CD8-positive, alpha-beta memory T cell (primary cell): ENCODE data around the gene CPNE4. TPM values are rescaled to one million over a fixed set of nuclear protein-coding genes. Genes with fewer than 3 reads are reported as not detected.

Experiments
- CTCF ChIA-PET: fragments of 350-600 bp; sonication (Branson Sonifier 250); formaldehyde crosslinking; loops from one replicate; lab custom pipeline; 2021; ENCODE audit warnings: antibody characterized with exemption; lab: Charles Lee
- POLR2A ChIA-PET: fragments of 350-600 bp; sonication (Branson Sonifier 250); formaldehyde crosslinking; loops from one replicate; lab custom pipeline; 2021; ENCODE audit warnings: antibody characterized with exemption; lab: Charles Lee
- DNase-seq, 5 donors: peaks; one replicate each; pipeline versions ENCODE4 v3.0.0 to v3.0.0-alpha.2; 2020 to 2022; ENCODE audit warnings: mixed read lengths in 1 of 5
- H3K27ac ChIP-seq: one replicate; pipeline ENCODE4 v1.7.0; 2013; ENCODE audit warnings: low read depth, mild to moderate bottlenecking, low read length, moderate library complexity
- H3K27me3 ChIP-seq: 2 replicates; pipeline ENCODE4 v1.7.0; 2013; ENCODE audit warnings: low read length, mild to moderate bottlenecking; ENCODE audit not compliant: insufficient read depth, poor library complexity, severe bottlenecking
- H3K36me3 ChIP-seq: 2 replicates; pipeline ENCODE4 v1.7.0; 2013; ENCODE audit warnings: mild to moderate bottlenecking, low read length, moderate library complexity; ENCODE audit not compliant: insufficient read depth
- H3K4me1 ChIP-seq: 2 replicates; pipeline ENCODE4 v1.7.0; 2013; ENCODE audit warnings: mild to moderate bottlenecking, low read length, moderate library complexity; ENCODE audit not compliant: insufficient read depth
- H3K4me3 ChIP-seq: 2 replicates; pipeline ENCODE4 v1.7.0; 2013; ENCODE audit warnings: mild to moderate bottlenecking, low read length
- H3K9me3 ChIP-seq: 2 replicates; pipeline ENCODE4 v1.7.0; 2013; ENCODE audit warnings: mild to moderate bottlenecking, low read length
- H3K27ac Mint-ChIP-seq, 8 donors: one replicate each; pipeline ENCODE4 v1.8.0; 2020 to 2021; ENCODE audit warnings: mixed read lengths in 8 of 8, mild to moderate bottlenecking in 6 of 8, inconsistent platforms in 3 of 8, moderate library complexity in 3 of 8
- H3K27me3 Mint-ChIP-seq, 2 donors: one replicate each; pipeline ENCODE4 v1.8.0; 2020 to 2021; ENCODE audit warnings: mixed read lengths in 2 of 2, mild to moderate bottlenecking in 1 of 2, moderate library complexity in 1 of 2
- H3K36me3 Mint-ChIP-seq, 3 donors: one replicate each; pipeline ENCODE4 v1.8.0; 2020 to 2021; ENCODE audit warnings: mixed read lengths in 3 of 3, inconsistent platforms in 1 of 3, mild to moderate bottlenecking in 1 of 3
- H3K4me1 Mint-ChIP-seq, 3 donors: one replicate each; pipeline ENCODE4 v1.8.0; 2020 to 2021; ENCODE audit warnings: mixed read lengths in 3 of 3, inconsistent platforms in 1 of 3, mild to moderate bottlenecking in 1 of 3
- H3K4me3 Mint-ChIP-seq, 7 donors: one replicate each; pipeline ENCODE4 v1.8.0; 2020 to 2021; ENCODE audit warnings: mixed read lengths in 7 of 7, mild to moderate bottlenecking in 6 of 7, moderate library complexity in 4 of 7, inconsistent platforms in 2 of 7
- H3K9me3 Mint-ChIP-seq, 5 donors: one replicate each; pipeline ENCODE4 v1.8.0; 2020 to 2022; ENCODE audit warnings: mixed read lengths in 5 of 5, mild to moderate bottlenecking in 3 of 5, moderate library complexity in 2 of 5, inconsistent platforms in 1 of 5
- polyA plus RNA-seq: library from polyadenylated mRNA; unstranded; fragments of 300-500 nt; fragmentation: Illumina TruSeq; gene quantifications from one replicate; pipeline ENCODE4 v1.2.3, GENCODE V29; 2021
- total RNA-seq, 2 experiments: library from RNA; stranded (reverse); gene quantifications; one replicate each; pipeline ENCODE4 v1.2.3, GENCODE V29; 2021

CPNE4 gene
- total and polyA plus RNA-seq, 3 experiments from 2014 or later = not detected

DNA sequence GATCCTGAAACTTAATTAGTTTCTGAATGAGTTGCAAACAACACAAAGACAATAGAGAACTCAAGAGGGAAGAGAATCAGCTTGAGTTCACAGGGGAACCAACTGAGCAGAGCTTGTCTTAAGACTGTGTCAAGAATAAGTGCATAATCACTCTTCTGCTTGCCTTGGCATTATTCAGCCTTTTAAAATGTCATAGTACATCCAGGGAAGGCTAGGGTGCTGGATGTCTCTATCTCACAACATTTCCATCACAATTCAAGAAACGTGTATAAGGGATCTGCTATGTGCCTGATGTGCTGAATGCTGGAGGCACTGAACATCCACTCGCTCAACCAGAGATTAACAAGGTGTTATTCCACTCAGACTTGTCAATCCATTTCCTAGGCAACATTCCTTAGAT lies 122.6 kb downstream of the CPNE4 start:
- Histone ChIP-seq H3K36me3 (no peaks in the 10 kb centered on the region), H3K4me3 (no peak overlapping the region), H3K9me3 (no peaks in the 10 kb centered on the region), H3K4me1 (no peaks in the 10 kb centered on the region), H3K27ac (no peak overlapping the region), H3K27me3 (no peaks in the 10 kb centered on the region)
- Mint-ChIP-seq H3K27ac (no peak overlapping the region), H3K4me1 (no peaks in the 10 kb centered on the region), H3K27me3 (peaks cover 0 to 6% of the 10 kb centered on the region in 2 donors), H3K36me3 (no peaks in the 10 kb centered on the region), H3K4me3 (no peak overlapping the region), H3K9me3 (peaks cover 0 to 2% (median 0%) of the 10 kb centered on the region in 5 donors)
- ChIA-PET CTCF (no interaction called here), POLR2A (no interaction called here)
- no peak for DNase-seq

DNA sequence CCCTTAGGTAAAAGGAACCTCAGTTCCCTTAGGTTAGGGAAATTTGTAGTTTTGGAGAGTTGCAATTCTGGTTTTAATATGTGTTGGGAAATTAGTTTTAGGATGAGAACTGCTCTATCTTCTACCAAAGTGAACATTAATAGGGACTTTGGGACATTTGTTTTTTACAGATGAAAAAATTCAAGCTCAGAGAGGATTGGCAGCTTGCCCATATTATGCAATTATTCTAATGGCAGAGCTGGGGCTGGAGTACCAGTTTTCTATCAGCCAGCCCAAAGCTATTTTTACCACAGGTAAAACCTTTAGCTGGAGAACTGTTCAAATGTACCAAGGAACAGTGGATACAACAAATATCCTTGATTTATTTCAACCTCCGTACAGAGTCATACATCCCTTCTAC lies 127.0 kb downstream of the CPNE4 start:
- Histone ChIP-seq H3K9me3 (no peaks in the 10 kb centered on the region), H3K36me3 (no peaks in the 10 kb centered on the region), H3K27ac (no peak overlapping the region), H3K27me3 (no peaks in the 10 kb centered on the region), H3K4me3 (no peak overlapping the region), H3K4me1 (no peaks in the 10 kb centered on the region)
- Mint-ChIP-seq H3K36me3 (no peaks in the 10 kb centered on the region), H3K4me3 (no peak overlapping the region), H3K9me3 (peaks cover 0 to 5% (median 0%) of the 10 kb centered on the region in 5 donors), H3K27me3 (peaks cover 0 to 2% of the 10 kb centered on the region in 2 donors), H3K27ac (no peak overlapping the region), H3K4me1 (no peaks in the 10 kb centered on the region)
- no peak for DNase-seq
- POLR2A ChIA-PET = no interaction called here
- CTCF ChIA-PET = no interaction called here

DNA sequence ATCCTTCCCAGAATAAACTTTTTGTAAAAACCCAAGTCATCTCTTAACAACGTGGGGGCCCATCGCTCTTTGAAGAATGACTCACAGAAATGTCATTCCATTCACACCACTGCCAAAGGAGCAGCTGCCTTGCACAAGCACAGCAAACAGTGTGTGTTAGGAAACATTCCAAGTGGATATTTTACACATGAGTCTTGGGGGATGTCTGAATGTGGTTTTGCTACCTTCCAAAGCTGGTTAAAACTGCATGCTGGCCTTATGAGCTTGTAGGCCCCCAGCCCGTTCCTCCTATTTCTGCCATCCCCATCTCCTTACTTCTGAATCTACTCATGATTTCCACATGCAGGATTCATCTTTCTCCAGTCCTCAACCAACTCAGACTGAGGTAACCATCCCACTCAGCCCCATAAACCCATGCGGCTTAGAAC lies 130.8 kb downstream of the CPNE4 start:
- POLR2A ChIA-PET = no interaction called here
- peaks cover 0 to 7% (median 0%) of the 10 kb centered on the region in 5 donors for H3K9me3 Mint-ChIP-seq

DNA sequence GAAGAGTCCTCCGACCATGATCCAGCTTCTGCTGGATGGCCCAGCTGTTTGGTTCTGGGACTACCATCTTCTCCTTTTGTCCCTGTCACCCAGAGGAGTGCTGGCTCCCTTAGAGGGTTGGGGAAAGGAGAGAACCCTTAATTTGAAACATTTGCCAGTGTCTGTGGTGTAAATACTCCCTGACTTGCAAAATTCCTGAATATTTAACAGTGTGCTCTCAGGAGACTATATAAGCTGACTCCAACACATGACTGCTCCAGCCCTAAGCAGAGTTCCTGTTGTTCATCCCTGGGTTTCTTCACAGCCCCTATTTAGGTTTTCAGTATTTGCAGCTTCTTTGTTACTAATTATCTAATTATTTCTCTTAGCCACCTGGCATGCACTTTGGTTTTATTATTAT lies 133.1 kb downstream of the CPNE4 start:
- Histone ChIP-seq H3K27ac (no peak overlapping the region), H3K4me3 (no peak overlapping the region), H3K9me3 (no peaks in the 10 kb centered on the region), H3K4me1 (no peaks in the 10 kb centered on the region), H3K27me3 (no peaks in the 10 kb centered on the region), H3K36me3 (no peaks in the 10 kb centered on the region)
- H3K9me3 Mint-ChIP-seq = peaks cover 0 to 7% (median 0%) of the 10 kb centered on the region in 5 donors
- H3K36me3 Mint-ChIP-seq = no peaks in the 10 kb centered on the region
- H3K4me1 Mint-ChIP-seq = no peaks in the 10 kb centered on the region
- no peak overlapping the region for H3K4me3 Mint-ChIP-seq
- ChIA-PET POLR2A (no interaction called here), CTCF (no interaction called here)
- DNase-seq = no peak
- peaks cover 0 to 2% of the 10 kb centered on the region in 2 donors for H3K27me3 Mint-ChIP-seq
- no peak overlapping the region for H3K27ac Mint-ChIP-seq

More for the DNA sequence above, 130.8 kb downstream of the CPNE4 start:
- no peak for DNase-seq
- no peak overlapping the region for H3K4me3 ChIP-seq
- H3K27me3 ChIP-seq = no peaks in the 10 kb centered on the region
- Mint-ChIP-seq H3K36me3 (no peaks in the 10 kb centered on the region), H3K27me3 (peaks cover 0 to 2% of the 10 kb centered on the region in 2 donors), H3K4me1 (no peaks in the 10 kb centered on the region), H3K4me3 (no peak overlapping the region), H3K27ac (no peak overlapping the region)
- H3K27ac ChIP-seq = no peak overlapping the region
- H3K9me3 ChIP-seq = no peaks in the 10 kb centered on the region
- H3K4me1 ChIP-seq = no peaks in the 10 kb centered on the region
- CTCF ChIA-PET = no interaction called here
- H3K36me3 ChIP-seq = no peaks in the 10 kb centered on the region

DNA sequence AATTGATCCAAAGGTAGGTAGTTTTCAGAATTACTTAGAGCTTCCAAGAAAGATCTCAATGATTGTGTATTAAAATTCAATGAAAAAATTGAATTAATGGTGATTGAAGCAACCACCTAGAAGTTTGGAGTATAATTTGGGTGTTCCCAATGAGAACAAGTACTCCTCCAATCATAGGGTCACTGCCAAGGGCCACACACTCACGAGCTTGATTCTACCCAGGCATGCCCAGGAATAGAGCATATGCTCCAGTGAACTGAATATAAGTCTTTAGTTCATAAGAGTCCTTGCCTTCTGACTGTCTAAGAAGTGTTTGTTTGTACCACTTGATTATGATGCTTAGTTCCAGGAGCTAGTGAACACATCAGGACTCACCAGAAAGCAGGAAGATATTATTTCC lies 133.9 kb downstream of the CPNE4 start:
- H3K27ac Mint-ChIP-seq = no peak overlapping the region
- Histone ChIP-seq H3K4me3 (no peak overlapping the region), H3K4me1 (no peaks in the 10 kb centered on the region), H3K27ac (no peak overlapping the region), H3K36me3 (no peaks in the 10 kb centered on the region), H3K27me3 (no peaks in the 10 kb centered on the region), H3K9me3 (no peaks in the 10 kb centered on the region)
- no peak overlapping the region for H3K4me3 Mint-ChIP-seq
- H3K27me3 Mint-ChIP-seq = peaks cover 0 to 2% of the 10 kb centered on the region in 2 donors
- H3K9me3 Mint-ChIP-seq = peaks cover 0 to 7% (median 0%) of the 10 kb centered on the region in 5 donors
- no peaks in the 10 kb centered on the region for H3K4me1 Mint-ChIP-seq
- ChIA-PET POLR2A (no interaction called here), CTCF (no interaction called here)
- DNase-seq = no peak
- H3K36me3 Mint-ChIP-seq = no peaks in the 10 kb centered on the region

DNA sequence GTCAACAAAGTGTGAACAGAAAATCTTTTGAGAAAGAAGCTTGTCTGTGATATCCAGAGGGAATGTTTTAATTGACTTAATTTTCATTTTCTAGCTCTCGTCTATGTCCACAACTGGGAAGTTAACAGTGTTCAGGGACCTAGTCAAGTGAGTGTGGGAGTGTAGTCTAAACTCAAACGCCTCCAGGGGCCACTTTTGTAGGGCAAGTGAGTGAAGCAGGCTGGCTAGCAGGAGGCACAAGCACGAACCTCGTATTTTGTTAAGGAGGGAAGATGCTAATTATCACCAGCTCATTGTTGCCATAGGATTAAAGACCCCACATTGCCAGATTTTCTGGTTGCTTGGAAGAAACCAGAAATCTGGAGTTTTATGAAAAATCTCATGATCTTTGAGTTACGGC lies 135.8 kb downstream of the CPNE4 start:
- no peak overlapping the region for H3K4me3 ChIP-seq
- H3K27me3 ChIP-seq = no peaks in the 10 kb centered on the region
- ChIA-PET CTCF (no interaction called here), POLR2A (no interaction called here)
- no peaks in the 10 kb centered on the region for H3K4me1 ChIP-seq
- Mint-ChIP-seq H3K27ac (no peak overlapping the region), H3K4me1 (no peaks in the 10 kb centered on the region), H3K4me3 (no peak overlapping the region), H3K36me3 (no peaks in the 10 kb centered on the region), H3K9me3 (peaks cover 0 to 3% (median 0%) of the 10 kb centered on the region in 5 donors), H3K27me3 (peaks cover 0 to 2% of the 10 kb centered on the region in 2 donors)
- no peak for DNase-seq
- no peaks in the 10 kb centered on the region for H3K9me3 ChIP-seq
- H3K36me3 ChIP-seq = no peaks in the 10 kb centered on the region
- H3K27ac ChIP-seq = no peak overlapping the region

DNA sequence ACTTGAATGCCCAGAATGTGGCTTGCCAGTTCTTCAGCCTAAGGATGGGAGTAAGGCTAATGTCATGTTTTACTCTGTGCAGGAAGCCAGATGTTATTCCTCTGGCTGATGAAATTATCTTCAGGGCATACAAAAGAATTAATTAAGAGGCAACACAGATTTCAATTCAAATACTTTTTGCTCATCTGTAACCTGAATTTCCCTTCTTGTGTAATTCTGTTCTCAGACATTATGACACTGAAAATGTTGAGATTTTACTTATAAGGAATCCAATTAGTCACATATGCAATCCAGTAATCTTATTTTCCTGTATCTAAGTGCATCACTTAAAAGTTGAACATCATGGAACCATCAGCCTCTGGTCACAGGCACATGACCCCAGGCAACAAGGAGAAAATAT lies 136.5 kb downstream of the CPNE4 start:
- POLR2A ChIA-PET = no interaction called here
- Mint-ChIP-seq H3K9me3 (peaks cover 0 to 3% (median 0%) of the 10 kb centered on the region in 5 donors), H3K27me3 (peaks cover 0 to 4% of the 10 kb centered on the region in 2 donors), H3K4me3 (no peak overlapping the region), H3K36me3 (no peaks in the 10 kb centered on the region), H3K27ac (no peak overlapping the region), H3K4me1 (no peaks in the 10 kb centered on the region)
- Histone ChIP-seq H3K9me3 (no peaks in the 10 kb centered on the region), H3K27me3 (no peaks in the 10 kb centered on the region), H3K4me3 (no peak overlapping the region), H3K27ac (no peak overlapping the region), H3K4me1 (no peaks in the 10 kb centered on the region), H3K36me3 (no peaks in the 10 kb centered on the region)
- DNase-seq = no peak
- CTCF ChIA-PET = no interaction called here

DNA sequence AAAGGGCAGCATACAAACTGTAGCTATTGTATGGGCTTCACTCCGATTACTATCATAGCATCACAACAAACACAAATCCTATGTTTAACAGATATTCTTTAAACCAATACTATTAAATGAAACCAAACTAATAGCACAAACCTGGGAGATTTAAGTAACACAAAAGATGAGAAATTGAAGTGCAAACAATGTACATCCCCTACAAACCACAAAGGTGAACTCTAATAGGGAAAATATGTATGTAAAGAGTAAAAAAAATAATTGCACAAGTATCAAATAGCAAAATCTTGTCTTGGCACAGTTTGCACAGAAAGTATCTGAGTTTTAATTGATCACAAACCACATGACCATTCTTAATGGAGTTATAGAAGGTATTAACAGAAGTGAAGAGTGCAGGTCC lies 138.5 kb downstream of the CPNE4 start:
- Mint-ChIP-seq H3K36me3 (no peaks in the 10 kb centered on the region), H3K4me1 (no peaks in the 10 kb centered on the region), H3K9me3 (peaks cover 0 to 5% (median 0%) of the 10 kb centered on the region in 5 donors), H3K27ac (no peak overlapping the region), H3K27me3 (peaks cover 0 to 4% of the 10 kb centered on the region in 2 donors), H3K4me3 (no peak overlapping the region)
- no peaks in the 10 kb centered on the region for H3K27me3 ChIP-seq
- H3K4me3 ChIP-seq = no peak overlapping the region
- H3K36me3 ChIP-seq = no peaks in the 10 kb centered on the region
- no peaks in the 10 kb centered on the region for H3K4me1 ChIP-seq
- ChIA-PET POLR2A (no interaction called here), CTCF (no interaction called here)
- H3K9me3 ChIP-seq = no peaks in the 10 kb centered on the region
- no peak for DNase-seq
- H3K27ac ChIP-seq = no peak overlapping the region

DNA sequence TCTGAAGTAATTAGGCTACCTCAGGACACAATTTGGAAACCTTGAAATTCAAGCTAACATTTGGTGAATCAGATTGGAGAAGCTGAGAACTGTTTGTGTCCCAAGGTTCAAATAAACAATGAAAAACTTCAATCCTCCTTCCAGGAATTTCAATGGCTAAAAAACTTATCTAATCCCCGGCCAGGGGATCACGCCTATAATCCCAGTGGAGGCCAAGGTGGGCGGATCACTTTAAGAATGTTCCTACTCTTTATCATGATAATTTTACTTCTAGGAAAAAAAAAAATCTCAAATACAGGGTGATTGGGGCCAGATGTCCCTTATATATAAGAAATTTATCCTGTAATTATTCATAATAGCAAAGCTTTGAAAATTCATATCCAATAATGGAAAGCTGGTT lies 139.0 kb downstream of the CPNE4 start:
- H3K36me3 ChIP-seq = no peaks in the 10 kb centered on the region
- H3K4me3 ChIP-seq = no peak overlapping the region
- Mint-ChIP-seq H3K4me3 (no peak overlapping the region), H3K27me3 (peaks cover 0 to 4% of the 10 kb centered on the region in 2 donors), H3K36me3 (no peaks in the 10 kb centered on the region), H3K4me1 (no peaks in the 10 kb centered on the region), H3K9me3 (peaks cover 0 to 5% (median 0%) of the 10 kb centered on the region in 5 donors), H3K27ac (no peak overlapping the region)
- no peaks in the 10 kb centered on the region for H3K27me3 ChIP-seq
- DNase-seq = no peak
- H3K9me3 ChIP-seq = no peaks in the 10 kb centered on the region
- POLR2A ChIA-PET = no interaction called here
- no peaks in the 10 kb centered on the region for H3K4me1 ChIP-seq
- H3K27ac ChIP-seq = no peak overlapping the region
- CTCF ChIA-PET = no interaction called here
